ENCODE data around the gene IL13RA1.
"Not testable (repeated sequence)": the region's sequence is repeated elsewhere in the genome, so short reads cannot be mapped to it uniquely, and the experiment has no call there.

The IL13RA1 gene

GRCh38 chrX:118730500-118731247, 3.3 kb downstream of the IL13RA1 start:
- no peak for DNase-seq

GRCh38 chrX:118732551-118732950, 5.1 kb downstream of the IL13RA1 start:
- not testable (repeated sequence) for DNase-seq

GRCh38 chrX:118734909-118735308, 7.5 kb downstream of the IL13RA1 start:
- DNase-seq = no peak

GRCh38 chrX:118736394-118737010, 9.1 kb downstream of the IL13RA1 start:
- DNase-seq = no peak

- no peak for DNase-seq
Observed at GRCh38 chrX:118739577-118739976, 12.2 kb downstream of the IL13RA1 start.

GRCh38 chrX:118740276-118740889, 13.0 kb downstream of the IL13RA1 start:
- DNase-seq = no peak

- no peak for DNase-seq
Observed at GRCh38 chrX:118742176-118742575, 14.8 kb downstream of the IL13RA1 start.

- no peak for DNase-seq
Observed at GRCh38 chrX:118745570-118745969, 18.2 kb downstream of the IL13RA1 start.

- no peak for DNase-seq
Observed at GRCh38 chrX:118751950-118752783, 24.8 kb downstream of the IL13RA1 start.

GRCh38 chrX:118755633-118756032, 28.2 kb downstream of the IL13RA1 start:
- no peak for DNase-seq

- DNase-seq = no peak
Observed at GRCh38 chrX:118756101-118756500, 28.7 kb downstream of the IL13RA1 start.

- DNase-seq = no peak
Observed at GRCh38 chrX:118758511-118758910, 31.1 kb downstream of the IL13RA1 start.

- DNase-seq = no peak
Observed at GRCh38 chrX:118760025-118760424, 32.6 kb downstream of the IL13RA1 start.

GRCh38 chrX:118761939-118762707, 34.7 kb downstream of the IL13RA1 start:
- DNase-seq = peak; percentile 1

GRCh38 chrX:118763489-118763888, 36.1 kb downstream of the IL13RA1 start:
- DNase-seq = no peak

GRCh38 chrX:118764122-118764521, 36.7 kb downstream of the IL13RA1 start:
- no peak for DNase-seq

- no peak for DNase-seq
Observed at GRCh38 chrX:118770133-118770760, 42.8 kb downstream of the IL13RA1 start.

GRCh38 chrX:118772051-118772450, 44.6 kb downstream of the IL13RA1 start:
- no peak for DNase-seq

- no peak for DNase-seq
Observed at GRCh38 chrX:118773782-118774181, 46.4 kb downstream of the IL13RA1 start.

- no peak for DNase-seq
Observed at GRCh38 chrX:118779581-118779980, 52.2 kb downstream of the IL13RA1 start.

GRCh38 chrX:118780509-118780908, 53.1 kb downstream of the IL13RA1 start:
- no peak for DNase-seq

- DNase-seq = no peak
Observed at GRCh38 chrX:118780911-118781310, 53.5 kb downstream of the IL13RA1 start.

Data from NCI-H345 (cell line).